CD4-positive, alpha-beta T cell (primary cell): ENCODE results near the gene MYRIP. TPM values are rescaled to one million over a fixed set of nuclear protein-coding genes. Genes with fewer than 3 reads are reported as not detected.

Experiments used
- ATAC-seq: fragments of 200-7000 bp; cut with Tn5 transposase; one replicate; pipeline ENCODE4 v1.10.0; 2022; ENCODE audit warnings: mild to moderate bottlenecking; ENCODE audit not compliant: poor library complexity
- CTCF ChIA-PET: fragments of 350-600 bp; sonication (Branson Sonifier 250); formaldehyde crosslinking; loops from one replicate; lab custom pipeline; 2021; ENCODE audit warnings: antibody characterized with exemption, inconsistent platforms; lab: Charles Lee
- POLR2A ChIA-PET: fragments of 350-600 bp; sonication (Branson Sonifier 250); formaldehyde crosslinking; loops from one replicate; lab custom pipeline; 2021; ENCODE audit warnings: antibody characterized with exemption, inconsistent platforms; lab: Charles Lee
- DNase-seq, 14 experiments: peaks; one replicate each; pipeline ENCODE4 v3.0.0-alpha.2; 2013 to 2020; ENCODE audit warnings: mixed read lengths in 2 of 14
- H3K27ac ChIP-seq, 2 donors: one replicate each; pipeline versions ENCODE4 v1.5.1 to v1.7.0; 2013; ENCODE audit warnings: low read length in 2 of 2, low read depth in 1 of 2, mild to moderate bottlenecking in 1 of 2
- H3K27me3 ChIP-seq, 2 experiments: 1 replicate in 1 of 2; 2 replicates in 1 of 2; pipeline versions ENCODE4 v1.6.1 to v1.7.0; 2013; ENCODE audit warnings: low read length in 2 of 2, control low read depth in 1 of 2, mild to moderate bottlenecking in 1 of 2, moderate library complexity in 1 of 2; ENCODE audit not compliant: insufficient read depth in 2 of 2, control insufficient read depth in 1 of 2
- H3K36me3 ChIP-seq: one replicate; pipeline ENCODE4 v1.6.1; 2013; ENCODE audit warnings: low read length, control low read depth; ENCODE audit not compliant: insufficient read depth
- H3K4me1 ChIP-seq: one replicate; pipeline ENCODE4 v1.6.1; 2013; ENCODE audit warnings: low read length, control low read depth; ENCODE audit not compliant: insufficient read depth
- H3K4me3 ChIP-seq: one replicate; pipeline ENCODE4 v1.5.1; 2013; ENCODE audit warnings: mild to moderate bottlenecking, low read length, moderate library complexity
- H3K9me3 ChIP-seq, 2 experiments: 1 replicate in 1 of 2; 2 replicates in 1 of 2; pipeline versions ENCODE4 v1.6.1 to v1.7.0; 2013; ENCODE audit warnings: low read length in 2 of 2, mild to moderate bottlenecking in 2 of 2, control low read depth in 1 of 2, moderate library complexity in 1 of 2; ENCODE audit not compliant: control insufficient read depth in 1 of 2, insufficient read depth in 1 of 2
- H3K27ac Mint-ChIP-seq: one replicate; pipeline ENCODE4 v1.8.0; 2020; ENCODE audit warnings: mixed read lengths
- H3K27me3 Mint-ChIP-seq: one replicate; pipeline ENCODE4 v1.8.0; 2021; ENCODE audit warnings: mixed read lengths
- H3K36me3 Mint-ChIP-seq: one replicate; pipeline ENCODE4 v1.8.0; 2021; ENCODE audit warnings: low read depth, mixed read lengths
- H3K4me1 Mint-ChIP-seq: one replicate; pipeline ENCODE4 v1.8.0; 2021; ENCODE audit warnings: low read depth, mixed read lengths
- H3K4me3 Mint-ChIP-seq: one replicate; pipeline ENCODE4 v1.8.0; 2020; ENCODE audit warnings: mild to moderate bottlenecking, mixed read lengths
- H3K9me3 Mint-ChIP-seq: one replicate; pipeline ENCODE4 v1.8.0; 2020; ENCODE audit warnings: mixed read lengths
- intact Hi-C, 2 experiments: fragments of 100-400 bp; cut with DNase I in 1 of 2; cut with micrococcal nuclease in 1 of 2; formaldehyde crosslinking; loops; one replicate each; pipeline versions ENCODE4 v1.15.1 to v1.9.0; 2023 to 2025; cut with DNase I, micrococcal nuclease
- total RNA-seq, 174 experiments: library from RNA in 2 of 174; stranded (reverse) in 2 of 174; gene quantifications; one replicate each; pipeline ENCODE4 v1.2.3 and lab custom pipeline; 2021 to 2026
- TF ChIP-seq, protein P1 (sequence below): fragments of 200-600 bp; IDR thresholded peaks from one replicate; pipeline ENCODE4 v1.8.0; 2022; ENCODE audit warnings: antibody characterized with exemption, mild to moderate bottlenecking

MYRIP gene
- total RNA-seq, 2 experiments from 2014 or later, result not detected

- H3K4me3 Mint-ChIP-seq, result no peak overlapping the region
- intact Hi-C loops, result no loop called here
- H3K4me3 ChIP-seq, result no peak overlapping the region
- no peaks in the 10 kb centered on the region for H3K4me1 ChIP-seq
- CTCF ChIA-PET, result no interaction called here
- TF ChIP-seq, protein P1, sequence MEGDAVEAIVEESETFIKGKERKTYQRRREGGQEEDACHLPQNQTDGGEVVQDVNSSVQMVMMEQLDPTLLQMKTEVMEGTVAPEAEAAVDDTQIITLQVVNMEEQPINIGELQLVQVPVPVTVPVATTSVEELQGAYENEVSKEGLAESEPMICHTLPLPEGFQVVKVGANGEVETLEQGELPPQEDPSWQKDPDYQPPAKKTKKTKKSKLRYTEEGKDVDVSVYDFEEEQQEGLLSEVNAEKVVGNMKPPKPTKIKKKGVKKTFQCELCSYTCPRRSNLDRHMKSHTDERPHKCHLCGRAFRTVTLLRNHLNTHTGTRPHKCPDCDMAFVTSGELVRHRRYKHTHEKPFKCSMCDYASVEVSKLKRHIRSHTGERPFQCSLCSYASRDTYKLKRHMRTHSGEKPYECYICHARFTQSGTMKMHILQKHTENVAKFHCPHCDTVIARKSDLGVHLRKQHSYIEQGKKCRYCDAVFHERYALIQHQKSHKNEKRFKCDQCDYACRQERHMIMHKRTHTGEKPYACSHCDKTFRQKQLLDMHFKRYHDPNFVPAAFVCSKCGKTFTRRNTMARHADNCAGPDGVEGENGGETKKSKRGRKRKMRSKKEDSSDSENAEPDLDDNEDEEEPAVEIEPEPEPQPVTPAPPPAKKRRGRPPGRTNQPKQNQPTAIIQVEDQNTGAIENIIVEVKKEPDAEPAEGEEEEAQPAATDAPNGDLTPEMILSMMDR, result no peak
- no peak overlapping the region for H3K27ac Mint-ChIP-seq
- H3K36me3 ChIP-seq, result no peaks in the 10 kb centered on the region
- H3K27ac ChIP-seq, result no peak overlapping the region
- H3K27me3 Mint-ChIP-seq, result peaks cover 6% of the 10 kb centered on the region
- H3K9me3 ChIP-seq, result no peaks in the 10 kb centered on the region
- H3K27me3 ChIP-seq, result no peaks in the 10 kb centered on the region
- POLR2A ChIA-PET, result no interaction called here
- H3K4me1 Mint-ChIP-seq, result no peaks in the 10 kb centered on the region
- no peak for ATAC-seq
- no peaks in the 10 kb centered on the region for H3K36me3 Mint-ChIP-seq
- no peak for DNase-seq
- no peaks in the 10 kb centered on the region for H3K9me3 Mint-ChIP-seq
These were observed 153.2 kb downstream of the MYRIP start for GRCh38 chr3:39962581-39962980.

DNA sequence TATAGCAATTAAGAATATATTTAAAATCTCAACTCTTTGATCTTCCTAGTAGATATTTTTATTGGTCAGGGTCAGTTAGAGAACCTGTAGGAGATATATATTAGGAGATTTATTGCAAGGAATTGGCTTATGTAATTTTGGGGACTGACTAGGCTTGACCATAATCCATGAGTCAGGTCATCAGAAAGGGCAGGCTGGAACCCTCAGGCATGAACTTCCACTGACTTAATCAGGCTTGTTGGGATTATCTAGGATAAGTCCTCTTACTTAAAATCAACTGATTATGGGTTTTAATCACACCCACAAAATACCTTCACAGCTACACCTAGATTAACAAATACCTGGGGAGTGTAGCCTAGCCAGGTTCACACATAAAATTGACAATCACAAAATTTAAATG, 156.1 kb downstream of the MYRIP start:
- no peaks in the 10 kb centered on the region for H3K36me3 Mint-ChIP-seq
- H3K4me1 Mint-ChIP-seq, result no peaks in the 10 kb centered on the region
- H3K27me3 Mint-ChIP-seq, result peaks cover 15% of the 10 kb centered on the region
- Histone ChIP-seq H3K4me3 (no peak overlapping the region), H3K27me3 (peaks cover 0 to 2% of the 10 kb centered on the region in 2 experiments), H3K27ac (no peak overlapping the region), H3K9me3 (no peaks in the 10 kb centered on the region), H3K4me1 (no peaks in the 10 kb centered on the region), H3K36me3 (no peaks in the 10 kb centered on the region)
- ChIA-PET CTCF (no interaction called here), POLR2A (no interaction called here)
- H3K9me3 Mint-ChIP-seq, result no peaks in the 10 kb centered on the region
- H3K4me3 Mint-ChIP-seq, result no peak overlapping the region
- TF ChIP-seq, protein P1, result no peak
- DNase-seq (no peak), ATAC-seq (no peak)
- H3K27ac Mint-ChIP-seq, result no peak overlapping the region
- intact Hi-C loops, result no loop called here

DNA sequence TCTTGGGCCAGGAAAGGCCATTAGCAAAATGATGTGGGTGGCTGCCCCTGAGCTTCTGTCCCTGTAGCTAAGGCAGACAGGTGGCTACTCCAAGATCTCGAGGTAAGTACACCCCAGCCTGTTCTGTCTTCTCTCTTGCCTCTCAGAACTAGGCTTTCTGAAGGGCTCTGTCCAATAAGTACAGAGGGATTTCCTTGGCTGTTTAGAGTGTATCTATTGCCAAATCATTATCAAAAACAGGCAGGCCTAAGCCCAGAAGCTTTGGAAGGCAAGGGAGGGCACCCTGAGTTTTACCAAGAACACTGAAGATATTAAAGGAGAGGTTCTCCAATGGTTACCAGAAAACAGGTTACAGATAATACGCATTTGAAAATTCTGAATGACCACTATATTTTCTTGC, 156.6 kb downstream of the MYRIP start:
- Mint-ChIP-seq H3K9me3 (no peaks in the 10 kb centered on the region), H3K27me3 (peaks cover 15% of the 10 kb centered on the region), H3K4me3 (no peak overlapping the region), H3K36me3 (no peaks in the 10 kb centered on the region), H3K27ac (no peak overlapping the region), H3K4me1 (no peaks in the 10 kb centered on the region)
- POLR2A ChIA-PET, result no interaction called here
- intact Hi-C loops, result no loop called here
- ATAC-seq (no peak), DNase-seq (no peak)
- H3K4me3 ChIP-seq, result no peak overlapping the region
- CTCF ChIA-PET, result no interaction called here
- TF ChIP-seq, protein P1, result no peak
- no peak overlapping the region for H3K27ac ChIP-seq
- H3K9me3 ChIP-seq, result no peaks in the 10 kb centered on the region
- peaks cover 0 to 2% of the 10 kb centered on the region in 2 experiments for H3K27me3 ChIP-seq
- no peaks in the 10 kb centered on the region for H3K36me3 ChIP-seq
- H3K4me1 ChIP-seq, result no peaks in the 10 kb centered on the region
